CD4-positive, alpha-beta T cell (primary cell): Measurements from ENCODE around the gene INHBA. TPM values are rescaled to one million over a fixed set of nuclear protein-coding genes. Genes with fewer than 3 reads are reported as not detected.

Experiments
- ATAC-seq: fragments of 200-7000 bp; cut with Tn5 transposase; one replicate; pipeline ENCODE4 v1.10.0; 2022; ENCODE audit warnings: mild to moderate bottlenecking; ENCODE audit not compliant: poor library complexity
- CTCF ChIA-PET: fragments of 350-600 bp; sonication (Branson Sonifier 250); formaldehyde crosslinking; loops from one replicate; lab custom pipeline; 2021; ENCODE audit warnings: antibody characterized with exemption, inconsistent platforms; lab: Charles Lee
- POLR2A ChIA-PET: fragments of 350-600 bp; sonication (Branson Sonifier 250); formaldehyde crosslinking; loops from one replicate; lab custom pipeline; 2021; ENCODE audit warnings: antibody characterized with exemption, inconsistent platforms; lab: Charles Lee
- DNase-seq, 14 experiments: peaks; one replicate each; pipeline ENCODE4 v3.0.0-alpha.2; 2013 to 2020; ENCODE audit warnings: mixed read lengths in 2 of 14
- H3K27ac ChIP-seq, 2 donors: one replicate each; pipeline versions ENCODE4 v1.5.1 to v1.7.0; 2013; ENCODE audit warnings: low read length in 2 of 2, low read depth in 1 of 2, mild to moderate bottlenecking in 1 of 2
- H3K27me3 ChIP-seq, 2 experiments: 1 replicate in 1 of 2; 2 replicates in 1 of 2; pipeline versions ENCODE4 v1.6.1 to v1.7.0; 2013; ENCODE audit warnings: low read length in 2 of 2, control low read depth in 1 of 2, mild to moderate bottlenecking in 1 of 2, moderate library complexity in 1 of 2; ENCODE audit not compliant: insufficient read depth in 2 of 2, control insufficient read depth in 1 of 2
- H3K36me3 ChIP-seq: one replicate; pipeline ENCODE4 v1.6.1; 2013; ENCODE audit warnings: low read length, control low read depth; ENCODE audit not compliant: insufficient read depth
- H3K4me1 ChIP-seq: one replicate; pipeline ENCODE4 v1.6.1; 2013; ENCODE audit warnings: low read length, control low read depth; ENCODE audit not compliant: insufficient read depth
- H3K4me3 ChIP-seq: one replicate; pipeline ENCODE4 v1.5.1; 2013; ENCODE audit warnings: mild to moderate bottlenecking, low read length, moderate library complexity
- H3K9me3 ChIP-seq, 2 experiments: 1 replicate in 1 of 2; 2 replicates in 1 of 2; pipeline versions ENCODE4 v1.6.1 to v1.7.0; 2013; ENCODE audit warnings: low read length in 2 of 2, mild to moderate bottlenecking in 2 of 2, control low read depth in 1 of 2, moderate library complexity in 1 of 2; ENCODE audit not compliant: control insufficient read depth in 1 of 2, insufficient read depth in 1 of 2
- H3K27ac Mint-ChIP-seq: one replicate; pipeline ENCODE4 v1.8.0; 2020; ENCODE audit warnings: mixed read lengths
- H3K27me3 Mint-ChIP-seq: one replicate; pipeline ENCODE4 v1.8.0; 2021; ENCODE audit warnings: mixed read lengths
- H3K36me3 Mint-ChIP-seq: one replicate; pipeline ENCODE4 v1.8.0; 2021; ENCODE audit warnings: low read depth, mixed read lengths
- H3K4me1 Mint-ChIP-seq: one replicate; pipeline ENCODE4 v1.8.0; 2021; ENCODE audit warnings: low read depth, mixed read lengths
- H3K4me3 Mint-ChIP-seq: one replicate; pipeline ENCODE4 v1.8.0; 2020; ENCODE audit warnings: mild to moderate bottlenecking, mixed read lengths
- H3K9me3 Mint-ChIP-seq: one replicate; pipeline ENCODE4 v1.8.0; 2020; ENCODE audit warnings: mixed read lengths
- CTCF ChIP-seq: fragments of 200-600 bp; IDR thresholded peaks from one replicate; pipeline ENCODE4 v1.8.0; 2022; ENCODE audit warnings: antibody characterized with exemption, mild to moderate bottlenecking
- intact Hi-C, 2 experiments: fragments of 100-400 bp; cut with DNase I in 1 of 2; cut with micrococcal nuclease in 1 of 2; formaldehyde crosslinking; loops; one replicate each; pipeline versions ENCODE4 v1.15.1 to v1.9.0; 2023 to 2025; cut with DNase I, micrococcal nuclease
- total RNA-seq, 174 experiments: library from RNA in 2 of 174; stranded (reverse) in 2 of 174; gene quantifications; one replicate each; pipeline ENCODE4 v1.2.3 and lab custom pipeline; 2021 to 2026

The INHBA gene
- total RNA-seq, 2 experiments from 2014 or later: not detected

- no peak overlapping the region for H3K27ac ChIP-seq
- DNase-seq (no peak), ATAC-seq (no peak)
- Mint-ChIP-seq H3K27ac (no peak overlapping the region), H3K27me3 (peaks cover 54% of the 10 kb centered on the region), H3K36me3 (no peaks in the 10 kb centered on the region), H3K4me1 (peaks cover 4% of the 10 kb centered on the region), H3K9me3 (no peaks in the 10 kb centered on the region), H3K4me3 (no peak overlapping the region)
- no peaks in the 10 kb centered on the region for H3K4me1 ChIP-seq
- no peaks in the 10 kb centered on the region for H3K36me3 ChIP-seq
- peaks cover 14 to 16% of the 10 kb centered on the region in 2 experiments for H3K27me3 ChIP-seq
- TF ChIP-seq CTCF: no peak
- no peak overlapping the region for H3K4me3 ChIP-seq
- intact Hi-C loops: loop anchor here in 1 of 2 experiments (5.0 kb wide), 2 partner anchors 1368 to 1463 kb away; no protein-coding TSS in a partner anchor
- ChIA-PET CTCF (no interaction called here), POLR2A (no interaction called here)
- no peaks in the 10 kb centered on the region for H3K9me3 ChIP-seq
Measured at GRCh38 chr7:41695661-41696322, 7.1 kb downstream of the INHBA start.

- ChIA-PET POLR2A (no interaction called here), CTCF (no interaction called here)
- Histone ChIP-seq H3K27ac (no peak overlapping the region), H3K4me3 (no peak overlapping the region), H3K4me1 (no peaks in the 10 kb centered on the region), H3K27me3 (peaks cover 7 to 13% of the 10 kb centered on the region in 2 experiments), H3K36me3 (no peaks in the 10 kb centered on the region), H3K9me3 (peaks cover 0 to 8% of the 10 kb centered on the region in 2 experiments)
- DNase-seq (no peak), ATAC-seq (no peak)
- no peak for TF ChIP-seq CTCF
- H3K27me3 Mint-ChIP-seq: peaks cover 47% of the 10 kb centered on the region
- H3K27ac Mint-ChIP-seq: no peak overlapping the region
- intact Hi-C loops: no loop called here
- H3K9me3 Mint-ChIP-seq: no peaks in the 10 kb centered on the region
- H3K4me3 Mint-ChIP-seq: no peak overlapping the region
- no peaks in the 10 kb centered on the region for H3K4me1 Mint-ChIP-seq
- H3K36me3 Mint-ChIP-seq: no peaks in the 10 kb centered on the region
Measured at GRCh38 chr7:41694495-41694894, 8.4 kb downstream of the INHBA start.

GRCh38 chr7:41693150-41693997, 9.5 kb downstream of the INHBA start:
- Mint-ChIP-seq H3K4me1 (no peaks in the 10 kb centered on the region), H3K27ac (no peak overlapping the region), H3K9me3 (no peaks in the 10 kb centered on the region), H3K4me3 (no peak overlapping the region), H3K27me3 (peaks cover 36% of the 10 kb centered on the region), H3K36me3 (no peaks in the 10 kb centered on the region)
- ChIA-PET CTCF (no interaction called here), POLR2A (no interaction called here)
- no peak for ATAC-seq
- no peak overlapping the region for H3K4me3 ChIP-seq
- peaks cover 0 to 8% of the 10 kb centered on the region in 2 experiments for H3K9me3 ChIP-seq
- H3K36me3 ChIP-seq: no peaks in the 10 kb centered on the region
- intact Hi-C loops: no loop called here
- no peaks in the 10 kb centered on the region for H3K4me1 ChIP-seq
- peaks cover 1 to 4% of the 10 kb centered on the region in 2 experiments for H3K27me3 ChIP-seq
- TF ChIP-seq CTCF: no peak
- H3K27ac ChIP-seq: no peak overlapping the region
- peak in 1 of 14 experiments; percentile 25 for DNase-seq
